ENCODE results near the gene RUSC1. TPM values are rescaled to one million over a fixed set of nuclear protein-coding genes. Genes with fewer than 3 reads are reported as not detected.
A peak's percentile ranks its signal among the peaks of the same experiment; 100 is the strongest.

RUSC1 gene
- total RNA-seq, 1 experiment from 2014 or later = 42.2 TPM

GRCh38 chr1:155324037-155324716 lies 3.5 kb downstream of the RUSC1 start:
- Histone ChIP-seq H3K4me1 (ENCODE audit: insufficient read depth, low read length, poor library complexity, severe bottlenecking) (peaks cover 27% of the 10 kb centered on the region), H3K27me3 (replicated peaks; ENCODE audit: insufficient read depth, low read depth, low read length, poor library complexity) (no peaks in the 10 kb centered on the region), H3K36me3 (ENCODE audit: insufficient read depth, low read length, poor library complexity, severe bottlenecking) (peaks cover 15% of the 10 kb centered on the region), H3K27ac (ENCODE audit: low read depth, low read length, poor library complexity, severe bottlenecking) (peak overlapping the region; percentile 78), H3K9me3 (ENCODE audit: low read depth, low read length, poor library complexity, severe bottlenecking) (no peaks in the 10 kb centered on the region), H3K4me3 (ENCODE audit: low read depth, low read length, poor library complexity, severe bottlenecking) (peak overlapping the region; percentile 68)
- TF ChIP-seq CTCF (conservative IDR thresholded peaks at IDR 0.05; ENCODE audit: low read depth, low read length) (no peak), EZH2 (IDR thresholded peaks at IDR 0.05; ENCODE audit: borderline replicate concordance, low read depth, low read length, poor library complexity, severe bottlenecking) (no peak)
- intact Hi-C loops (cut with micrococcal nuclease; ENCODE audit: unreplicated experiment) = loop anchor here (5.0 to 10.0 kb wide), 4 partner anchors 117 to 271 kb away; partner anchors contain the start of genes ASH1L, KRTCAP2, MTX1 and THBS3
- ChIA-PET CTCF (interaction anchor here (0.5 to 2.7 kb wide), 11 partner anchors 16 to 1423 kb away, joined by 3 to 28 read pairs (median 5); partner anchors contain the start of genes FDPS and SCAMP3), POLR2A (ENCODE audit: low non-redundant PET) (no interaction called here)
- DNase-seq (ENCODE audit: low spot score) = peak; percentile 98
- no TSS peak for BruUV-seq (replicated peaks)

GRCh38 chr1:155324717-155325602 lies 4.3 kb downstream of the RUSC1 start:
- Histone ChIP-seq H3K27ac (ENCODE audit: low read depth, low read length, poor library complexity, severe bottlenecking) (peak overlapping the region; percentile 78), H3K36me3 (ENCODE audit: insufficient read depth, low read length, poor library complexity, severe bottlenecking) (peaks cover 9% of the 10 kb centered on the region), H3K4me1 (ENCODE audit: insufficient read depth, low read length, poor library complexity, severe bottlenecking) (peaks cover 27% of the 10 kb centered on the region), H3K27me3 (replicated peaks; ENCODE audit: insufficient read depth, low read depth, low read length, poor library complexity) (no peaks in the 10 kb centered on the region), H3K9me3 (ENCODE audit: low read depth, low read length, poor library complexity, severe bottlenecking) (no peaks in the 10 kb centered on the region), H3K4me3 (ENCODE audit: low read depth, low read length, poor library complexity, severe bottlenecking) (peak overlapping the region; percentile 68)
- CTCF ChIA-PET = interaction anchor here (1.1 to 1.3 kb wide), 2 partner anchors 74 to 131 kb away, joined by 5 to 6 read pairs; no protein-coding TSS in a partner anchor
- POLR2A ChIA-PET (ENCODE audit: low non-redundant PET) = interaction anchor here (0.5 kb wide), 1 partner anchor 9 kb away, joined by 5 read pairs; no protein-coding TSS in a partner anchor
- intact Hi-C loops (cut with micrococcal nuclease; ENCODE audit: unreplicated experiment) = loop anchor here (5.0 to 10.0 kb wide), 5 partner anchors 118 to 270 kb away; partner anchors contain the start of genes ASH1L, KRTCAP2, MTX1 and THBS3
- BruUV-seq (replicated peaks) = no TSS peak
- TF ChIP-seq EZH2 (IDR thresholded peaks at IDR 0.05; ENCODE audit: borderline replicate concordance, low read depth, low read length, poor library complexity, severe bottlenecking) (no peak), CTCF (conservative IDR thresholded peaks at IDR 0.05; ENCODE audit: low read depth, low read length) (peak; percentile 53)
- DNase-seq (ENCODE audit: low spot score) = peak; percentile 69

GRCh38 chr1:155325603-155325893 lies 4.9 kb downstream of the RUSC1 start:
- no peak for DNase-seq (ENCODE audit: low spot score)
- no peaks in the 10 kb centered on the region for H3K27me3 ChIP-seq (replicated peaks; ENCODE audit: insufficient read depth, low read depth, low read length, poor library complexity)
- H3K4me1 ChIP-seq (ENCODE audit: insufficient read depth, low read length, poor library complexity, severe bottlenecking) = peaks cover 21% of the 10 kb centered on the region
- TF ChIP-seq CTCF (conservative IDR thresholded peaks at IDR 0.05; ENCODE audit: low read depth, low read length) (no peak), EZH2 (IDR thresholded peaks at IDR 0.05; ENCODE audit: borderline replicate concordance, low read depth, low read length, poor library complexity, severe bottlenecking) (no peak)
- no TSS peak for BruUV-seq (replicated peaks)
- POLR2A ChIA-PET (ENCODE audit: low non-redundant PET) = interaction anchor here (0.5 kb wide), 1 partner anchor 9 kb away, joined by 5 read pairs; no protein-coding TSS in a partner anchor
- CTCF ChIA-PET = interaction anchor here (1.1 kb wide), 1 partner anchor 75 kb away, joined by 6 read pairs; no protein-coding TSS in a partner anchor
- peak overlapping the region; percentile 18 for H3K27ac ChIP-seq (ENCODE audit: low read depth, low read length, poor library complexity, severe bottlenecking)
- peak overlapping the region; percentile 68 for H3K4me3 ChIP-seq (ENCODE audit: low read depth, low read length, poor library complexity, severe bottlenecking)
- intact Hi-C loops (cut with micrococcal nuclease; ENCODE audit: unreplicated experiment) = loop anchor here (5.0 to 10.0 kb wide), 4 partner anchors 151 to 269 kb away; partner anchors contain the start of genes ASH1L, KRTCAP2 and TRIM46
- H3K9me3 ChIP-seq (ENCODE audit: low read depth, low read length, poor library complexity, severe bottlenecking) = no peaks in the 10 kb centered on the region
- H3K36me3 ChIP-seq (ENCODE audit: insufficient read depth, low read length, poor library complexity, severe bottlenecking) = peaks cover 8% of the 10 kb centered on the region

Measured in A673 (cell line).